GM21717 (cell line): ENCODE measurements around the gene ELL3.
A peak's percentile ranks its signal among the peaks of the same experiment; 100 is the strongest.
"Not testable (repeated sequence)": the region's sequence is repeated elsewhere in the genome, so short reads cannot be mapped to it uniquely, and the experiment has no call there.

Source experiments
- ATAC-seq: cut with Tn5 transposase; IDR thresholded peaks from one replicate; pipeline ENCODE4 v1.9.1; 2021; ENCODE audit warnings: mild to moderate bottlenecking, moderate library complexity; ENCODE audit not compliant: unreplicated experiment

Gene ELL3

GRCh38 chr15:43776718-43777266 lies at the start of gene ELL3:
TSS of gene ELL3 (minus strand) at chr15:43776966. CDS start at chr15:43776901, 65 bp downstream.
- ATAC-seq = peak; percentile 34

- no peak for ATAC-seq
These were observed 49.3 kb upstream of the ELL3 start for GRCh38 chr15:43826029-43826507.

GRCh38 chr15:43825305-43825704 lies 48.5 kb upstream of the ELL3 start:
- not testable (repeated sequence) for ATAC-seq

- ATAC-seq = peak; percentile 63
These were observed 47.8 kb upstream of the ELL3 start, which contains the start of gene MFAP1 for GRCh38 chr15:43824302-43825246. TSS of gene MFAP1 (minus strand) at chr15:43824690. CDS start at chr15:43824569, 121 bp downstream.

- no peak for ATAC-seq
These were observed 44.7 kb upstream of the ELL3 start for GRCh38 chr15:43821505-43821904.

GRCh38 chr15:43815064-43815463 lies 38.3 kb upstream of the ELL3 start:
- not testable (repeated sequence) for ATAC-seq

- ATAC-seq = no peak
These were observed 32.4 kb upstream of the ELL3 start for GRCh38 chr15:43808960-43809678.

GRCh38 chr15:43808435-43808950 lies 31.7 kb upstream of the ELL3 start:
- ATAC-seq = no peak

- not testable (repeated sequence) for ATAC-seq
These were observed 25.9 kb upstream of the ELL3 start for GRCh38 chr15:43802676-43803075.

- peak; percentile 71 for ATAC-seq
These were observed 23.7 kb upstream of the ELL3 start, which contains the start of gene HYPK for GRCh38 chr15:43800286-43801141. TSS of gene HYPK (plus strand) at chr15:43800599. CDS start at chr15:43800623, 24 bp downstream.

- no peak for ATAC-seq
These were observed 23.1 kb upstream of the ELL3 start, which contains the start of gene SERINC4 for GRCh38 chr15:43799945-43800285. TSS of gene SERINC4 (minus strand) at chr15:43800220. CDS start at chr15:43799986, 234 bp downstream.

- no peak for ATAC-seq
These were observed 22.6 kb upstream of the ELL3 start for GRCh38 chr15:43799209-43799944.

- no peak for ATAC-seq
These were observed 19.8 kb upstream of the ELL3 start for GRCh38 chr15:43796566-43796965.

- ATAC-seq = no peak
These were observed 19.2 kb upstream of the ELL3 start for GRCh38 chr15:43795997-43796396.

GRCh38 chr15:43795197-43795596 lies 18.4 kb upstream of the ELL3 start:
- ATAC-seq = no peak

GRCh38 chr15:43794269-43795037 lies 17.7 kb upstream of the ELL3 start:
- no peak for ATAC-seq

GRCh38 chr15:43793647-43794046 lies 16.9 kb upstream of the ELL3 start:
- no peak for ATAC-seq

GRCh38 chr15:43792761-43793476 lies 16.2 kb upstream of the ELL3 start:
- ATAC-seq = no peak
